Prostate gland (tissue), 2 donors: ENCODE measurements around the gene HOXD8. TPM values are rescaled to one million over a fixed set of nuclear protein-coding genes. Genes with fewer than 3 reads are reported as not detected.

Experiments used
- DNase-seq: peaks from one replicate; pipeline ENCODE4 v3.0.0-alpha.2; 2019; ENCODE audit warnings: low spot score
- H3K27ac ChIP-seq, 2 donors: fragments of 200-600 bp; sonication (generic); 2 replicates each; pipeline ENCODE4 v1.5.1; 2017 to 2019
- H3K27me3 ChIP-seq: fragments of 200-600 bp; sonication (generic); replicated peaks from 2 replicates; pipeline ENCODE4 v1.5.1; 2019; ENCODE audit not compliant: insufficient read depth
- H3K36me3 ChIP-seq, 2 donors: fragments of 200-600 bp; sonication (generic); 1 replicate in 1 of 2; 2 replicates in 1 of 2; pipeline versions ENCODE4 v1.5.1 to v1.8.1; 2017 to 2019
- H3K4me1 ChIP-seq: fragments of 200-600 bp; sonication (generic); replicated peaks from 2 replicates; pipeline ENCODE4 v1.5.1; 2019
- H3K4me3 ChIP-seq, 2 donors: fragments of 200-600 bp; sonication (generic); 2 replicates each; pipeline ENCODE4 v1.5.1; 2017 to 2019
- H3K9me3 ChIP-seq: fragments of 200-600 bp; sonication (generic); 2 replicates; pipeline ENCODE4 v1.5.1; 2017
- CTCF ChIP-seq, 4 experiments: fragments of 200-600 bp in 2 of 4; fragments of 450-650 bp in 2 of 4; sonication (generic) in 2 of 4; IDR thresholded peaks; 1 replicate in 3 of 4; 2 replicates in 1 of 4; pipeline ENCODE4 v1.5.1; 2016 to 2019; ENCODE audit warnings: antibody characterized with exemption in 4 of 4, mild to moderate bottlenecking in 2 of 4, moderate library complexity in 2 of 4
- POLR2A ChIP-seq: fragments of 450-650 bp; IDR thresholded peaks from one replicate; pipeline ENCODE4 v1.6.1; 2016; ENCODE audit warnings: antibody characterized with exemption, mild to moderate bottlenecking
- POLR2AphosphoS5 ChIP-seq: sonication (generic); formaldehyde crosslinking; IDR thresholded peaks from one replicate; pipeline ENCODE4 v1.6.1; 2017; ENCODE audit warnings: antibody characterized with exemption
- WGBS: methylation state at CpG from one replicate; pipeline ENCODE4 v1.1.5; 2018; 5-methylcytosine and 5-hydroxymethylcytosine counted together
- intact Hi-C: fragments of 100-400 bp; cut with DNase I; formaldehyde crosslinking; loops from one replicate; pipeline ENCODE4 v1.14.2; 2022
- total RNA-seq, 2 donors: library from RNA; depleted of rRNA; stranded (reverse); fragments of >200 nt; gene quantifications; one replicate each; pipeline ENCODE4 v1.1.0, GENCODE V29; 2016

HOXD8 gene
- total RNA-seq, 2 donors from 2014 or later, result 10.4 to 30.8 TPM

GRCh38 chr2:176094349-176094748 is 35.2 kb upstream of the HOXD8 start:
- Histone ChIP-seq H3K27ac (peak overlapping the region; percentile 85 to 86), H3K36me3 (no peaks in the 10 kb centered on the region), H3K9me3 (no peaks in the 10 kb centered on the region), H3K4me3 (peak overlapping the region; percentile 42 to 43), H3K4me1 (no peaks in the 10 kb centered on the region), H3K27me3 (peaks cover 18% of the 10 kb centered on the region)
- WGBS, result 14% methylated on average over 12 of the region's 12 CpGs
- TF ChIP-seq POLR2AphosphoS5 (no peak), CTCF (IDR thresholded peaks at IDR 0.05) (no peak), POLR2A (no peak)
- intact Hi-C loops, result loop anchor here (5.0 kb wide), 1 partner anchor 927 kb away; the partner anchor contains the start of gene ATF2
- no peak for DNase-seq

- H3K27me3 ChIP-seq, result peaks cover 23% of the 10 kb centered on the region
- intact Hi-C loops, result no loop called here
- TF ChIP-seq CTCF (IDR thresholded peaks at IDR 0.05), result no peak
- no peak for TF ChIP-seq POLR2AphosphoS5
- TF ChIP-seq POLR2A, result no peak
- H3K4me3 ChIP-seq, result no peak overlapping the region
- H3K9me3 ChIP-seq, result no peaks in the 10 kb centered on the region
- H3K36me3 ChIP-seq, result no peaks in the 10 kb centered on the region
- H3K27ac ChIP-seq, result peak overlapping the region; percentile 85 to 86
- no peaks in the 10 kb centered on the region for H3K4me1 ChIP-seq
- DNase-seq, result no peak
- 37% methylated on average over 5 of the region's 5 CpGs for WGBS
Measured at GRCh38 chr2:176095421-176095820, 34.1 kb upstream of the HOXD8 start.

- peak overlapping the region; percentile 85 to 86 for H3K27ac ChIP-seq
- intact Hi-C loops, result no loop called here
- no peak for DNase-seq
- WGBS, result 8% methylated on average over 16 of the region's 16 CpGs
- TF ChIP-seq CTCF (IDR thresholded peaks at IDR 0.05) (no peak), POLR2AphosphoS5 (peak; percentile 48), POLR2A (no peak)
- peak overlapping the region; percentile 24 to 36 for H3K4me3 ChIP-seq
- H3K4me1 ChIP-seq, result no peaks in the 10 kb centered on the region
- H3K27me3 ChIP-seq, result peaks cover 21% of the 10 kb centered on the region
- no peaks in the 10 kb centered on the region for H3K9me3 ChIP-seq
- no peaks in the 10 kb centered on the region for H3K36me3 ChIP-seq
Measured at GRCh38 chr2:176096243-176096985, 33.1 kb upstream of the HOXD8 start.

GRCh38 chr2:176096986-176097819 is 32.3 kb upstream of the HOXD8 start:
- DNase-seq, result peak; percentile 82
- H3K27ac ChIP-seq, result peak overlapping the region; percentile 85 to 86
- no peaks in the 10 kb centered on the region for H3K9me3 ChIP-seq
- WGBS, result 1% methylated on average over 45 of the region's 45 CpGs
- intact Hi-C loops, result no loop called here
- peak overlapping the region; percentile 24 to 36 for H3K4me3 ChIP-seq
- H3K36me3 ChIP-seq, result no peaks in the 10 kb centered on the region
- TF ChIP-seq POLR2AphosphoS5, result no peak
- TF ChIP-seq POLR2A, result peak; percentile 54
- TF ChIP-seq CTCF (IDR thresholded peaks at IDR 0.05), result peak; percentile 59 to 94 (median 80)
- peaks cover 22% of the 10 kb centered on the region for H3K27me3 ChIP-seq
- no peaks in the 10 kb centered on the region for H3K4me1 ChIP-seq
